ENCODE results near the gene B4GALT2. TPM values are rescaled to one million over a fixed set of nuclear protein-coding genes. Genes with fewer than 3 reads are reported as not detected.

B4GALT2 gene
- total RNA-seq, 2 donors from 2014 or later: 34.8 to 63.9 TPM

DNA sequence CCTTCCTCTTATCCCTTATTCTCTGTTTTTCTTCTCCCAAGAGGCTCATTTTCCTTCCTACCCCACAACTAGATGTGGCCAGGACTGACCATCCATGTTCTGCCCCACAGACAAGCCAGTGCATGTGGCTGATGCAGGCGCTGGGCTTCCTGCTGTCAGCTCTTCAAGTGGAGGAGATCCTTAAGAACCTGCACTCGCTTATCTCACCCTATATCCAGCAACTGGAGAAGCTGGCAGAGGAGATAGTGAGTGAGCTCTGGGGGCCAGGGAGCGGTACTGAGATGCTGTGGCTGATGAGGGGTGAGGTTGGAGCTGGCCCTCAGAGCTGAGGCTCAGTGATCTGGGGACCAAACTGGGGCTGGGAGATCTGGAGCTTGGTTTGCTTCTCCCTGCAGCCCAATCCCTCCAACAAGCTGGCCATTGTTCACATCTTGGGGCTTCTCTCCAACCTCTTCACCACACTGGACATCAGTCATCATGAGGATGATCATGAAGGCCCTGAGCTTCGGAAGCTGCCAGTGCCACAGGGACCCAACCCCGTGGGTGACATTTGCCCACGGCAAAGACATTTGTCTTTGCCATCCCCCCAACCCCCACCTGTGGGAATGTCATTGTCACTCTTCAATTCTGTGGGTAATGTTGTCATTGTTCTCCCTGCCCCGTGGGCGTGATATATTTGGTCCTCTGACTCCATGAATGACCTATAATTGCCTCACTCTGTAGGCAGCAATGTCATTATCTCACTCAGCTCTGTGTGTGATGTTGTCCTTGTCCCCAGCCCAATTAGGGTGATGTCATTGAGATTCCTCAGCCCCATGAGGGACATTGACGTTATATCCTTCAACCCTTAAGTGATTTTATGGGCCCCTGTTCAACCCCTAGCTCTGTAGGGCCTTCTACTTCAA, 20.4 kb upstream of the B4GALT2 start:
- Histone ChIP-seq H3K27me3 (replicated peaks; ENCODE audit: insufficient read depth) (no peaks in the 10 kb centered on the region), H3K36me3 (peaks cover 0 to 8% of the 10 kb centered on the region in 2 donors), H3K27ac (no peak overlapping the region), H3K4me1 (replicated peaks) (no peaks in the 10 kb centered on the region), H3K9me3 (no peaks in the 10 kb centered on the region), H3K4me3 (no peak overlapping the region)
- intact Hi-C loops (cut with DNase I): no loop called here
- TF ChIP-seq, protein P1, sequence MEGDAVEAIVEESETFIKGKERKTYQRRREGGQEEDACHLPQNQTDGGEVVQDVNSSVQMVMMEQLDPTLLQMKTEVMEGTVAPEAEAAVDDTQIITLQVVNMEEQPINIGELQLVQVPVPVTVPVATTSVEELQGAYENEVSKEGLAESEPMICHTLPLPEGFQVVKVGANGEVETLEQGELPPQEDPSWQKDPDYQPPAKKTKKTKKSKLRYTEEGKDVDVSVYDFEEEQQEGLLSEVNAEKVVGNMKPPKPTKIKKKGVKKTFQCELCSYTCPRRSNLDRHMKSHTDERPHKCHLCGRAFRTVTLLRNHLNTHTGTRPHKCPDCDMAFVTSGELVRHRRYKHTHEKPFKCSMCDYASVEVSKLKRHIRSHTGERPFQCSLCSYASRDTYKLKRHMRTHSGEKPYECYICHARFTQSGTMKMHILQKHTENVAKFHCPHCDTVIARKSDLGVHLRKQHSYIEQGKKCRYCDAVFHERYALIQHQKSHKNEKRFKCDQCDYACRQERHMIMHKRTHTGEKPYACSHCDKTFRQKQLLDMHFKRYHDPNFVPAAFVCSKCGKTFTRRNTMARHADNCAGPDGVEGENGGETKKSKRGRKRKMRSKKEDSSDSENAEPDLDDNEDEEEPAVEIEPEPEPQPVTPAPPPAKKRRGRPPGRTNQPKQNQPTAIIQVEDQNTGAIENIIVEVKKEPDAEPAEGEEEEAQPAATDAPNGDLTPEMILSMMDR (IDR thresholded peaks at IDR 0.05): no peak
- no peak for TF ChIP-seq POLR2AphosphoS5 (IDR thresholded peaks at IDR 0.05)
- TF ChIP-seq POLR2A (IDR thresholded peaks at IDR 0.05): no peak
- WGBS: 84% methylated on average over 9 of the region's 9 CpGs
- DNase-seq (ENCODE audit: low spot score): no peak

DNA sequence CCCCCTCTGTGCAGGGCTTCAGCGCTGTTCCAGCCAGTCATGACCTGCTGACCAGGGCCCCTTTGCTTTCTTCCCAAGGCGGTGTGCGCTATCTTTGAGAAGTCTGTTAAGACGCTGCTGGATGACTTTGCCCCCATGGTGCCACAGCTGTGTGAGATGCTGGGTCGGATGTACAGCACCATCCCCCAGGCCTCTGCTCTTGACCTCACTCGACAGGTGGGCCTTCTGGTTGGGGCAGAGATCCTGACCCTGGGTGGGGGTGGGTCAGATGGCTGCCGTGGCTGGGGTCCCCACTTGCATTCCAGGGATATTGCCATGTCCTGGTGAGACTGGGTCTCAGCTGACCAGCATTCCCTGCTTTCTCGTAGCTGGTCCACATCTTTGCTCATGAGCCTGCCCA, 18.2 kb upstream of the B4GALT2 start:
- WGBS: 88% methylated on average over 8 of the region's 8 CpGs
- peaks cover 0 to 8% of the 10 kb centered on the region in 2 donors for H3K36me3 ChIP-seq

DNA sequence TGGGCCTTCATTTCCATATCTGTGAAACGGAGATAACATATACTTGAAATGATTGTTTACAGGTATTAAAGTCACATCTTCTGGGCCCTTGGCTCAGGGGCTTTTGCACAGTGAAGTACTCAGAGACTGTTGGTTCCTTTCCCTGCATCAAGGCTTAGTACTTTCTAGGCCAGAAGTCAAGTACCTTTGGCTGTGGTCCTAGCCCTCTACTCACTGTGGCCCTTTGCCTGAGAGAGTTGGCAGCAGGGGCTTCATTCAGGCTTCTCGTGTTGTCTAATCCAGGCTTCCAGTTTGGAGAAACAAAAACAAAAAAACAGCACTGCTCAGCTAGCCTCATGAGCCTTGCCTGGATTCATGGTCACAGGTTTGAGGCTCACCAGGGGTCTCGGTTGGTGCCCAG, 17.3 kb upstream of the B4GALT2 start:
- Histone ChIP-seq H3K27me3 (replicated peaks; ENCODE audit: insufficient read depth) (no peaks in the 10 kb centered on the region), H3K9me3 (no peaks in the 10 kb centered on the region), H3K27ac (no peak overlapping the region), H3K4me1 (replicated peaks) (no peaks in the 10 kb centered on the region), H3K4me3 (no peak overlapping the region), H3K36me3 (peaks cover 0 to 8% of the 10 kb centered on the region in 2 donors)
- intact Hi-C loops (cut with DNase I): no loop called here
- no peak for DNase-seq (ENCODE audit: low spot score)
- TF ChIP-seq POLR2A (IDR thresholded peaks at IDR 0.05) (no peak), POLR2AphosphoS5 (IDR thresholded peaks at IDR 0.05) (no peak)
- TF ChIP-seq, protein P1 (IDR thresholded peaks at IDR 0.05): no peak
- WGBS: 94% methylated on average over 3 of the region's 3 CpGs

More for the DNA sequence above, 18.2 kb upstream of the B4GALT2 start:
- Histone ChIP-seq H3K4me1 (replicated peaks) (no peaks in the 10 kb centered on the region), H3K9me3 (no peaks in the 10 kb centered on the region), H3K27ac (no peak overlapping the region), H3K27me3 (replicated peaks; ENCODE audit: insufficient read depth) (no peaks in the 10 kb centered on the region), H3K4me3 (no peak overlapping the region)
- no peak for TF ChIP-seq POLR2A (IDR thresholded peaks at IDR 0.05)
- TF ChIP-seq, protein P1 (IDR thresholded peaks at IDR 0.05): no peak
- no peak for TF ChIP-seq POLR2AphosphoS5 (IDR thresholded peaks at IDR 0.05)
- no peak for DNase-seq (ENCODE audit: low spot score)
- intact Hi-C loops (cut with DNase I): no loop called here

DNA sequence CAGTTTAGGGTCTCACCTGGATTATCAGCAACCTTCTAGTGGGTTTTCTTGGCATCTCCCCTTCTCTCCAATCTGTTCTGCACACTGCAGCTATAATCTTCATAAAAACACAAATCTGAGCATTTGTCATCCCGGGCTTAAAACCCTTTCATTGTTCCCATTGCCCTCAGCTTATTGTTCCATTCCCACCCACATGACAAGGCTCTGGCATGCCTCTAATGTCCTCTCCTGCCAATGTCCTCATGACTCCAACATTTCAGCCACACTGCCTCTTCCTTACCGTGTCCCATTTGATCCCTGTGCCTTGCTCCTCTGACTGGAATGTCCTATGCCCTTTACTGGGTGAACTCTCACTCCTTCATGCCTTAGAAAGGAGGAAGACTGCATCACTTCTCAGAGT, 16.7 kb upstream of the B4GALT2 start:
- H3K27ac ChIP-seq: no peak overlapping the region
- H3K9me3 ChIP-seq: no peaks in the 10 kb centered on the region
- no peaks in the 10 kb centered on the region for H3K4me1 ChIP-seq (replicated peaks)
- H3K27me3 ChIP-seq (replicated peaks; ENCODE audit: insufficient read depth): no peaks in the 10 kb centered on the region
- no peak for TF ChIP-seq POLR2A (IDR thresholded peaks at IDR 0.05)
- TF ChIP-seq, protein P1 (IDR thresholded peaks at IDR 0.05): no peak
- peaks cover 0 to 6% of the 10 kb centered on the region in 2 donors for H3K36me3 ChIP-seq
- DNase-seq (ENCODE audit: low spot score): no peak
- WGBS: 85% methylated on average over 2 of the region's 2 CpGs
- H3K4me3 ChIP-seq: no peak overlapping the region
- intact Hi-C loops (cut with DNase I): no loop called here

DNA sequence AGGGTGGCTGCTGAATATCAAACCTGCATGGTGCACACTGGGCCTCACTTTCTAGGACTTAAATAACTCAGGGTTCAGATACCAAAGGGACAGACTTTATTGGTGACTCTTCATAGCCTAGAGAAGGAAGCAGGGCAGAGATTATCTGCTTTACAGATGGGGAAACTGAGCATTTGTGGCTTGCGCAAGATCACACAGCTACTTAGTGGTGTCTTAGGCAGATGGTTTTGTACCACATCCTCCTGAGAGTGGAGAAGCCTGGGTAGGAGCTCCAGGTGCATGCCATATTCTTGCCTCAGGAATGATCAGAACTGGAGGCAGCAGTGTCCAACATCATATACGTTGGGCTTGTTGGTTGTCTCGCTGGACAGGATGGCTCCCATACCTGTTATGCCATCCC, 16.0 kb upstream of the B4GALT2 start:
- WGBS: 89% methylated on average over 3 of the region's 3 CpGs
- no peak for DNase-seq (ENCODE audit: low spot score)
- H3K36me3 ChIP-seq: no peaks in the 10 kb centered on the region

More for the DNA sequence above, 16.0 kb upstream of the B4GALT2 start:
- Histone ChIP-seq H3K4me1 (replicated peaks) (no peaks in the 10 kb centered on the region), H3K9me3 (no peaks in the 10 kb centered on the region), H3K4me3 (no peak overlapping the region), H3K27me3 (replicated peaks; ENCODE audit: insufficient read depth) (no peaks in the 10 kb centered on the region), H3K27ac (no peak overlapping the region)
- intact Hi-C loops (cut with DNase I): no loop called here
- TF ChIP-seq, protein P1 (IDR thresholded peaks at IDR 0.05): no peak
- TF ChIP-seq POLR2AphosphoS5 (IDR thresholded peaks at IDR 0.05) (no peak), POLR2A (IDR thresholded peaks at IDR 0.05) (no peak)
